K562 (cell line): ENCODE data around the gene CLSTN1. TPM values are rescaled to one million over a fixed set of nuclear protein-coding genes. Genes with fewer than 3 reads are reported as not detected.

Experiments
- ELF4 ChIP-seq: fragments of 450-650 bp; formaldehyde crosslinking; IDR thresholded peaks from 2 replicates; pipeline ENCODE4 v1.4.0; 2022; ENCODE audit warnings: missing genetic modification characterization
- HCFC1 ChIP-seq: IDR thresholded peaks from 2 replicates; pipeline ENCODE4 v1.6.1; 2012; ENCODE audit warnings: low read depth, low read length, improper control_type of control experiment
- THRAP3 ChIP-seq: fragments of 450-650 bp; IDR thresholded peaks from 2 replicates; pipeline ENCODE4 v1.6.1; 2016; ENCODE audit warnings: mild to moderate bottlenecking, inconsistent platforms, borderline replicate concordance
- YY1 ChIP-seq, 3 experiments: IDR thresholded peaks; 2 replicates each; pipeline ENCODE4 v1.6.1; 2011; ENCODE audit warnings: low read length in 2 of 3, mild to moderate bottlenecking in 2 of 3, moderate library complexity in 2 of 3, borderline replicate concordance in 1 of 3, control low read depth in 1 of 3, low read depth in 1 of 3; ENCODE audit not compliant: insufficient read depth in 3 of 3, insufficient replicate concordance in 2 of 3, control insufficient read depth in 1 of 3, insufficient read length in 1 of 3; ENCODE audit errors: extremely low read depth in 1 of 3
- polyA plus RNA-seq, 8 experiments: library from polyadenylated mRNA; depleted of rRNA in 4 of 8; stranded (reverse) in 5 of 8; unstranded in 3 of 8; fragments of >200 nt; fragmentation: Nextera tagmentation in 2 of 8; fragmentation: Illumina TruSeq in 1 of 8; extraction: Ambion mirVana in 2 of 8; extraction: Trizol in 1 of 8; gene quantifications; 2 replicates each; pipeline versions ENCODE4 v1.2.1 to v1.2.3, GENCODE V29; 2011 to 2014; ENCODE audit warnings: inconsistent platforms in 1 of 8, missing spikeins in 1 of 8
- total RNA-seq, 7 experiments: library from RNA; depleted of rRNA in 6 of 7; stranded (reverse); fragments of >200 nt in 6 of 7; fragmentation: Illumina TruSeq in 2 of 7; extraction: Trizol in 2 of 7; gene quantifications; 2 replicates each; pipeline versions ENCODE4 v1.2.1 to v1.2.3, GENCODE V29; 2011 to 2021; ENCODE audit warnings: low replicate concordance in 1 of 7
- TF ChIP-seq, protein P1 (sequence below): fragments of 450-650 bp; IDR thresholded peaks from 2 replicates; pipeline ENCODE4 v1.6.1; 2016; ENCODE audit warnings: mild to moderate bottlenecking, moderate library complexity
- TF ChIP-seq, protein P2 (sequence below): fragments of 250-450 bp; sonication (Bioruptor Pico); IDR thresholded peaks from 2 replicates; pipeline ENCODE4 v1.5.0; 2021
- TF ChIP-seq, protein P3 (sequence below), 2 experiments: fragments of 450-650 bp in 1 of 2; sonication (generic) in 1 of 2; formaldehyde crosslinking in 1 of 2; IDR thresholded peaks in 1 of 2; conservative IDR thresholded peaks in 1 of 2; 2 replicates each; pipeline versions ENCODE4 v1.6.1 to v1.8.1; 2016 to 2023; ENCODE audit warnings: mild to moderate bottlenecking in 2 of 2, moderate library complexity in 2 of 2, inconsistent platforms in 1 of 2, missing genetic modification reagents in 1 of 2
- TF ChIP-seq, protein P4 (sequence below): fragments of 250-450 bp; sonication (Bioruptor Pico); IDR thresholded peaks from 2 replicates; pipeline ENCODE4 v1.9.0; 2021; ENCODE audit warnings: mild to moderate bottlenecking, inconsistent platforms

The CLSTN1 gene
- total and polyA plus RNA-seq, 9 of the 15 experiments (the other 6 are each of a cell fraction or from before 2014, with no cell fraction given): 1.1 to 32.5 (median 13.3) TPM

DNA sequence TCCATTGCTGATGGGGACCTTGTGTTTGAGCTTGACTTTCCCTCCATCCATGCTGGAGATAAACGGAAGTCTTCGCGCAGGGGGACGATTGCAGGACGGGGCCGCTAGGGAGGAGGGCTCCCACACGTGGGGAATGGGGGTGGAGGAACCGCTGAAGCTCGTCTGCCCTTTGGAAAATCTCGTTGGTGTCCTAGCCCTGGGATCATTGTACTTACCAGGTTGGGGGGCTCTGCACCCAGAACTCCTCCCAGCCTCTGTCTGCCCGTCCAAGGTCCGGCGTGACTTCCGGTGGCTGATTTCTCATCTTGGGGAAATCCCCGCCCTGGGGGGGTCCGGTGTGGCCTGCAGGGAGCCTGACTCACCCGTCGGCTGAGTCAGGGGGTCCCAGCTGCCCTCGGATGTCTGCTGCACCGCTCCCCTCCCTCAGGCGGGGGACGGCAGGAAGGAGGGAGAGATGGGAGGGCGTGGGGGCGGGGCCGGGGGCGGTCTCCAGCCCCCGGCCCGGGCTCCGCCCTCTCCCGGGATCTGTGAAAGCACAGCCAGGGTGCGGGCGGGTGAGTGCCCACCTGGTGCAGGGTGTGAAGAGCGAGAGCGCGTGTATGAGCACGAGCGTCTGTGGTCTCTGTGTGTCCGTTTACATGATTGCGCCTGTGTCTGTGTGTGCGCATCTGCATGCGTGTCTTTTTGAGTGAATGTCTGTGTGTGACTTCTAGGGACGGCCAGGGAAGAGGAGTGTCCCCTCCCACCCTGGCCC lies 136.5 kb downstream of the CLSTN1 start (continued):
- TF ChIP-seq, protein P1, sequence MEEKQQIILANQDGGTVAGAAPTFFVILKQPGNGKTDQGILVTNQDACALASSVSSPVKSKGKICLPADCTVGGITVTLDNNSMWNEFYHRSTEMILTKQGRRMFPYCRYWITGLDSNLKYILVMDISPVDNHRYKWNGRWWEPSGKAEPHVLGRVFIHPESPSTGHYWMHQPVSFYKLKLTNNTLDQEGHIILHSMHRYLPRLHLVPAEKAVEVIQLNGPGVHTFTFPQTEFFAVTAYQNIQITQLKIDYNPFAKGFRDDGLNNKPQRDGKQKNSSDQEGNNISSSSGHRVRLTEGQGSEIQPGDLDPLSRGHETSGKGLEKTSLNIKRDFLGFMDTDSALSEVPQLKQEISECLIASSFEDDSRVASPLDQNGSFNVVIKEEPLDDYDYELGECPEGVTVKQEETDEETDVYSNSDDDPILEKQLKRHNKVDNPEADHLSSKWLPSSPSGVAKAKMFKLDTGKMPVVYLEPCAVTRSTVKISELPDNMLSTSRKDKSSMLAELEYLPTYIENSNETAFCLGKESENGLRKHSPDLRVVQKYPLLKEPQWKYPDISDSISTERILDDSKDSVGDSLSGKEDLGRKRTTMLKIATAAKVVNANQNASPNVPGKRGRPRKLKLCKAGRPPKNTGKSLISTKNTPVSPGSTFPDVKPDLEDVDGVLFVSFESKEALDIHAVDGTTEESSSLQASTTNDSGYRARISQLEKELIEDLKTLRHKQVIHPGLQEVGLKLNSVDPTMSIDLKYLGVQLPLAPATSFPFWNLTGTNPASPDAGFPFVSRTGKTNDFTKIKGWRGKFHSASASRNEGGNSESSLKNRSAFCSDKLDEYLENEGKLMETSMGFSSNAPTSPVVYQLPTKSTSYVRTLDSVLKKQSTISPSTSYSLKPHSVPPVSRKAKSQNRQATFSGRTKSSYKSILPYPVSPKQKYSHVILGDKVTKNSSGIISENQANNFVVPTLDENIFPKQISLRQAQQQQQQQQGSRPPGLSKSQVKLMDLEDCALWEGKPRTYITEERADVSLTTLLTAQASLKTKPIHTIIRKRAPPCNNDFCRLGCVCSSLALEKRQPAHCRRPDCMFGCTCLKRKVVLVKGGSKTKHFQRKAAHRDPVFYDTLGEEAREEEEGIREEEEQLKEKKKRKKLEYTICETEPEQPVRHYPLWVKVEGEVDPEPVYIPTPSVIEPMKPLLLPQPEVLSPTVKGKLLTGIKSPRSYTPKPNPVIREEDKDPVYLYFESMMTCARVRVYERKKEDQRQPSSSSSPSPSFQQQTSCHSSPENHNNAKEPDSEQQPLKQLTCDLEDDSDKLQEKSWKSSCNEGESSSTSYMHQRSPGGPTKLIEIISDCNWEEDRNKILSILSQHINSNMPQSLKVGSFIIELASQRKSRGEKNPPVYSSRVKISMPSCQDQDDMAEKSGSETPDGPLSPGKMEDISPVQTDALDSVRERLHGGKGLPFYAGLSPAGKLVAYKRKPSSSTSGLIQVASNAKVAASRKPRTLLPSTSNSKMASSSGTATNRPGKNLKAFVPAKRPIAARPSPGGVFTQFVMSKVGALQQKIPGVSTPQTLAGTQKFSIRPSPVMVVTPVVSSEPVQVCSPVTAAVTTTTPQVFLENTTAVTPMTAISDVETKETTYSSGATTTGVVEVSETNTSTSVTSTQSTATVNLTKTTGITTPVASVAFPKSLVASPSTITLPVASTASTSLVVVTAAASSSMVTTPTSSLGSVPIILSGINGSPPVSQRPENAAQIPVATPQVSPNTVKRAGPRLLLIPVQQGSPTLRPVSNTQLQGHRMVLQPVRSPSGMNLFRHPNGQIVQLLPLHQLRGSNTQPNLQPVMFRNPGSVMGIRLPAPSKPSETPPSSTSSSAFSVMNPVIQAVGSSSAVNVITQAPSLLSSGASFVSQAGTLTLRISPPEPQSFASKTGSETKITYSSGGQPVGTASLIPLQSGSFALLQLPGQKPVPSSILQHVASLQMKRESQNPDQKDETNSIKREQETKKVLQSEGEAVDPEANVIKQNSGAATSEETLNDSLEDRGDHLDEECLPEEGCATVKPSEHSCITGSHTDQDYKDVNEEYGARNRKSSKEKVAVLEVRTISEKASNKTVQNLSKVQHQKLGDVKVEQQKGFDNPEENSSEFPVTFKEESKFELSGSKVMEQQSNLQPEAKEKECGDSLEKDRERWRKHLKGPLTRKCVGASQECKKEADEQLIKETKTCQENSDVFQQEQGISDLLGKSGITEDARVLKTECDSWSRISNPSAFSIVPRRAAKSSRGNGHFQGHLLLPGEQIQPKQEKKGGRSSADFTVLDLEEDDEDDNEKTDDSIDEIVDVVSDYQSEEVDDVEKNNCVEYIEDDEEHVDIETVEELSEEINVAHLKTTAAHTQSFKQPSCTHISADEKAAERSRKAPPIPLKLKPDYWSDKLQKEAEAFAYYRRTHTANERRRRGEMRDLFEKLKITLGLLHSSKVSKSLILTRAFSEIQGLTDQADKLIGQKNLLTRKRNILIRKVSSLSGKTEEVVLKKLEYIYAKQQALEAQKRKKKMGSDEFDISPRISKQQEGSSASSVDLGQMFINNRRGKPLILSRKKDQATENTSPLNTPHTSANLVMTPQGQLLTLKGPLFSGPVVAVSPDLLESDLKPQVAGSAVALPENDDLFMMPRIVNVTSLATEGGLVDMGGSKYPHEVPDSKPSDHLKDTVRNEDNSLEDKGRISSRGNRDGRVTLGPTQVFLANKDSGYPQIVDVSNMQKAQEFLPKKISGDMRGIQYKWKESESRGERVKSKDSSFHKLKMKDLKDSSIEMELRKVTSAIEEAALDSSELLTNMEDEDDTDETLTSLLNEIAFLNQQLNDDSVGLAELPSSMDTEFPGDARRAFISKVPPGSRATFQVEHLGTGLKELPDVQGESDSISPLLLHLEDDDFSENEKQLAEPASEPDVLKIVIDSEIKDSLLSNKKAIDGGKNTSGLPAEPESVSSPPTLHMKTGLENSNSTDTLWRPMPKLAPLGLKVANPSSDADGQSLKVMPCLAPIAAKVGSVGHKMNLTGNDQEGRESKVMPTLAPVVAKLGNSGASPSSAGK: peak; percentile 94
- TF ChIP-seq THRAP3 (no peak), ELF4 (CRISPR knock-in tag) (0 out of 2 replicates have a peak, but pooled peaks have one; percentile 20), YY1 (IDR thresholded peaks at IDR 0.05; ENCODE audit: borderline replicate concordance in 1 of 3, control insufficient read depth in 1 of 3, extremely low read depth in 1 of 3, insufficient read depth in 3 of 3, insufficient read length in 1 of 3, insufficient replicate concordance in 2 of 3, low read depth in 1 of 3, low read length in 2 of 3) (peak in 2 of 3 experiments; percentile 8 to 58), HCFC1 (peak; percentile 51)
- TF ChIP-seq, protein P2, sequence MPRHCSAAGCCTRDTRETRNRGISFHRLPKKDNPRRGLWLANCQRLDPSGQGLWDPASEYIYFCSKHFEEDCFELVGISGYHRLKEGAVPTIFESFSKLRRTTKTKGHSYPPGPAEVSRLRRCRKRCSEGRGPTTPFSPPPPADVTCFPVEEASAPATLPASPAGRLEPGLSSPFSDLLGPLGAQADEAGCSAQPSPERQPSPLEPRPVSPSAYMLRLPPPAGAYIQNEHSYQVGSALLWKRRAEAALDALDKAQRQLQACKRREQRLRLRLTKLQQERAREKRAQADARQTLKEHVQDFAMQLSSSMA (CRISPR knock-in tag): no peak
- TF ChIP-seq, protein P3, sequence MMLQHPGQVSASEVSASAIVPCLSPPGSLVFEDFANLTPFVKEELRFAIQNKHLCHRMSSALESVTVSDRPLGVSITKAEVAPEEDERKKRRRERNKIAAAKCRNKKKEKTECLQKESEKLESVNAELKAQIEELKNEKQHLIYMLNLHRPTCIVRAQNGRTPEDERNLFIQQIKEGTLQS (IDR thresholded peaks at IDR 0.05): peak; percentile 82
- TF ChIP-seq, protein P3 (CRISPR knock-in tag; conservative IDR thresholded peaks at IDR 0.05): no peak
- TF ChIP-seq, protein P4, sequence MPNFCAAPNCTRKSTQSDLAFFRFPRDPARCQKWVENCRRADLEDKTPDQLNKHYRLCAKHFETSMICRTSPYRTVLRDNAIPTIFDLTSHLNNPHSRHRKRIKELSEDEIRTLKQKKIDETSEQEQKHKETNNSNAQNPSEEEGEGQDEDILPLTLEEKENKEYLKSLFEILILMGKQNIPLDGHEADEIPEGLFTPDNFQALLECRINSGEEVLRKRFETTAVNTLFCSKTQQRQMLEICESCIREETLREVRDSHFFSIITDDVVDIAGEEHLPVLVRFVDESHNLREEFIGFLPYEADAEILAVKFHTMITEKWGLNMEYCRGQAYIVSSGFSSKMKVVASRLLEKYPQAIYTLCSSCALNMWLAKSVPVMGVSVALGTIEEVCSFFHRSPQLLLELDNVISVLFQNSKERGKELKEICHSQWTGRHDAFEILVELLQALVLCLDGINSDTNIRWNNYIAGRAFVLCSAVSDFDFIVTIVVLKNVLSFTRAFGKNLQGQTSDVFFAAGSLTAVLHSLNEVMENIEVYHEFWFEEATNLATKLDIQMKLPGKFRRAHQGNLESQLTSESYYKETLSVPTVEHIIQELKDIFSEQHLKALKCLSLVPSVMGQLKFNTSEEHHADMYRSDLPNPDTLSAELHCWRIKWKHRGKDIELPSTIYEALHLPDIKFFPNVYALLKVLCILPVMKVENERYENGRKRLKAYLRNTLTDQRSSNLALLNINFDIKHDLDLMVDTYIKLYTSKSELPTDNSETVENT (CRISPR knock-in tag): no peak
